Sigmoid colon (tissue), 7 donors: ENCODE measurements around the gene BAIAP3. TPM values are rescaled to one million over a fixed set of nuclear protein-coding genes. Genes with fewer than 3 reads are reported as not detected.

Source experiments
- DNase-seq: peaks from one replicate; pipeline ENCODE4 v3.0.0-alpha.2; 2019
- H3K27ac ChIP-seq, 4 donors: fragments of 200-600 bp; sonication (generic); one replicate each; pipeline ENCODE4 v1.5.1; 2016 to 2019; ENCODE audit warnings: mild to moderate bottlenecking in 1 of 4
- H3K27me3 ChIP-seq, 3 donors: fragments of 200-600 bp; sonication (generic); one replicate each; pipeline ENCODE4 v1.5.1; 2019; ENCODE audit warnings: mild to moderate bottlenecking in 1 of 3
- H3K36me3 ChIP-seq, 4 donors: fragments of 200-600 bp; sonication (generic); one replicate each; pipeline ENCODE4 v1.5.1; 2016 to 2019
- H3K4me1 ChIP-seq, 4 donors: fragments of 200-600 bp; sonication (generic); one replicate each; pipeline ENCODE4 v1.5.1; 2017 to 2019
- H3K4me3 ChIP-seq, 4 donors: fragments of 200-600 bp; sonication (generic); one replicate each; pipeline ENCODE4 v1.5.1; 2017 to 2019; ENCODE audit warnings: mild to moderate bottlenecking in 2 of 4, moderate library complexity in 1 of 4
- H3K9me3 ChIP-seq, 4 donors: fragments of 200-600 bp in 3 of 4; sonication (generic) in 3 of 4; one replicate each; pipeline versions ENCODE4 v1.5.1 to v1.6.1; 2013 to 2019
- EP300 ChIP-seq, 4 donors: sonication (generic); formaldehyde crosslinking; IDR thresholded peaks; one replicate each; pipeline ENCODE4 v1.6.1; 2017; ENCODE audit warnings: antibody characterized with exemption in 4 of 4
- POLR2A ChIP-seq, 2 donors: fragments of 450-650 bp; IDR thresholded peaks; one replicate each; pipeline ENCODE4 v1.6.1; 2016; ENCODE audit warnings: antibody characterized with exemption in 2 of 2, mild to moderate bottlenecking in 2 of 2, moderate library complexity in 2 of 2
- POLR2AphosphoS5 ChIP-seq, 4 donors: sonication (generic); formaldehyde crosslinking; IDR thresholded peaks; one replicate each; pipeline ENCODE4 v1.6.1; 2017; ENCODE audit warnings: antibody characterized with exemption in 4 of 4
- WGBS, 2 donors: extraction: QIAGEN DNeasy Blood & Tissue Kit; methylation state at CpG; one replicate each; pipeline ENCODE4 v1.1.7; 2013; 5-methylcytosine and 5-hydroxymethylcytosine counted together
- intact Hi-C: fragments of 100-400 bp; cut with DNase I; formaldehyde crosslinking; loops from one replicate; pipeline ENCODE4 v1.15.1; 2023
- polyA plus RNA-seq, 3 donors: library from polyadenylated mRNA; stranded (reverse); fragments of 200-250 nt; gene quantifications; one replicate each; pipeline ENCODE4 v1.2.3, GENCODE V29; 2013
- total RNA-seq, 4 donors: library from RNA; depleted of rRNA; stranded (reverse); fragments of >200 nt; gene quantifications; one replicate each; pipeline ENCODE4 v1.1.0, GENCODE V29; 2016
- TF ChIP-seq, protein P1 (sequence below), 4 experiments: fragments of 450-650 bp in 3 of 4; fragments of 200-600 bp in 1 of 4; IDR thresholded peaks; one replicate each; pipeline ENCODE4 v1.5.1; 2016 to 2019; ENCODE audit warnings: antibody characterized with exemption in 4 of 4, mild to moderate bottlenecking in 3 of 4, moderate library complexity in 2 of 4
- donor health status: healthy with polysubstance abuse.
- donor health status: Bipolar disorder and iron deficiency.
- donor health status: healthy.

The BAIAP3 gene
- total and polyA plus RNA-seq, 7 donors: 0.60 to 5.5 (median 1.7) TPM; not detected in 1

DNA sequence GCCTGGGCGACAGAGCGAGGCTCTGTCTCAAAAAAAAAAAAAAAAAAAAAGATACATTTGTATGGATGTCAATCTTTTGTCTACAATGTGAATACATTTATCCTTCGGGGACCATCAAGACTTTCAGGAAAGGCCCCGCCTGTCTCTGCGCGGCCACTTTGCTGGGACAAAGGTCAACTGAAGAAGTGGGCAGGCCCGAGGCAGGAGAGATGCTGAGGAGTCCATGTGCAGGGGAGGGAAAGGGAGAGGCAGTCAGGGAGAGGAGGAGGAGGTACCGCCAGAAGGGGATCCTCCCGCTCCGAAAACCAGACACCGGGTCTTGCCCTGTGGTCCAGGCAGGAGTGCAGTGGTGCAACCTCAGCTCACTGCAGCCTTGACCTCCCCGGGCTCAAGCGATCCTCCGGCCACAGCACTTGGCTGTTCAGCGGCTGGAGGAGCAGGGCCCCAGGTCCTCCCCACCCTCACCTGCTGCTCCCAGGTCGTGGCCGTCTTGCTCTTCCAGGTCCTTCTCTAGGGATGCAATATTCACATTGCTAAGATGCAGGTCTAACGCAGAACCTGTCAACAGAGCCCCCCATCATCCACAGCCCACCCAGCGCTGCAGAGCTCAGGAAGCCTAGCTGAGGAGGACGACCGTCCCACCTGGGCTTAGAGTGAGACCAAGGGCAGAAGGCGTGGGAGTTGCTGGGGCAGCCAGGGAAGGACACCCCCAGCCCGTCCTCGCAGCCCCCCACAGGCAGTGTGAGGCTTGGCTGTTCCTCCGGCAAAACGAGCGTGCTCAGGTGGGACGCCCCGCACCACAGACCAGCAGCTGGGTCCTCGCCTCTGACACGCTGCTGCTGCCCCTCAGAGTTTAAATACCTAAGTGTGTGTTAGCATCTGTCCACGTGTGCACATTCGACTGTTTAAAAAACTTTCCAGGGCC lies 37.9 kb downstream of the BAIAP3 start:
- Histone ChIP-seq H3K27me3 (no peaks in the 10 kb centered on the region), H3K27ac (no peak overlapping the region), H3K4me1 (no peaks in the 10 kb centered on the region), H3K36me3 (peaks cover 9 to 56% (median 12%) of the 10 kb centered on the region in 4 donors), H3K9me3 (no peaks in the 10 kb centered on the region), H3K4me3 (no peak overlapping the region)
- WGBS, 2 donors: 86 to 92% methylated on average over 33 of the region's 33 CpGs
- intact Hi-C loops: no loop called here
- DNase-seq: no peak
- no peak for TF ChIP-seq POLR2A (IDR thresholded peaks at IDR 0.05)
- no peak for TF ChIP-seq EP300 (IDR thresholded peaks at IDR 0.05)
- no peak for TF ChIP-seq POLR2AphosphoS5 (IDR thresholded peaks at IDR 0.05)
- TF ChIP-seq, protein P1, sequence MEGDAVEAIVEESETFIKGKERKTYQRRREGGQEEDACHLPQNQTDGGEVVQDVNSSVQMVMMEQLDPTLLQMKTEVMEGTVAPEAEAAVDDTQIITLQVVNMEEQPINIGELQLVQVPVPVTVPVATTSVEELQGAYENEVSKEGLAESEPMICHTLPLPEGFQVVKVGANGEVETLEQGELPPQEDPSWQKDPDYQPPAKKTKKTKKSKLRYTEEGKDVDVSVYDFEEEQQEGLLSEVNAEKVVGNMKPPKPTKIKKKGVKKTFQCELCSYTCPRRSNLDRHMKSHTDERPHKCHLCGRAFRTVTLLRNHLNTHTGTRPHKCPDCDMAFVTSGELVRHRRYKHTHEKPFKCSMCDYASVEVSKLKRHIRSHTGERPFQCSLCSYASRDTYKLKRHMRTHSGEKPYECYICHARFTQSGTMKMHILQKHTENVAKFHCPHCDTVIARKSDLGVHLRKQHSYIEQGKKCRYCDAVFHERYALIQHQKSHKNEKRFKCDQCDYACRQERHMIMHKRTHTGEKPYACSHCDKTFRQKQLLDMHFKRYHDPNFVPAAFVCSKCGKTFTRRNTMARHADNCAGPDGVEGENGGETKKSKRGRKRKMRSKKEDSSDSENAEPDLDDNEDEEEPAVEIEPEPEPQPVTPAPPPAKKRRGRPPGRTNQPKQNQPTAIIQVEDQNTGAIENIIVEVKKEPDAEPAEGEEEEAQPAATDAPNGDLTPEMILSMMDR (IDR thresholded peaks at IDR 0.05): no peak

DNA sequence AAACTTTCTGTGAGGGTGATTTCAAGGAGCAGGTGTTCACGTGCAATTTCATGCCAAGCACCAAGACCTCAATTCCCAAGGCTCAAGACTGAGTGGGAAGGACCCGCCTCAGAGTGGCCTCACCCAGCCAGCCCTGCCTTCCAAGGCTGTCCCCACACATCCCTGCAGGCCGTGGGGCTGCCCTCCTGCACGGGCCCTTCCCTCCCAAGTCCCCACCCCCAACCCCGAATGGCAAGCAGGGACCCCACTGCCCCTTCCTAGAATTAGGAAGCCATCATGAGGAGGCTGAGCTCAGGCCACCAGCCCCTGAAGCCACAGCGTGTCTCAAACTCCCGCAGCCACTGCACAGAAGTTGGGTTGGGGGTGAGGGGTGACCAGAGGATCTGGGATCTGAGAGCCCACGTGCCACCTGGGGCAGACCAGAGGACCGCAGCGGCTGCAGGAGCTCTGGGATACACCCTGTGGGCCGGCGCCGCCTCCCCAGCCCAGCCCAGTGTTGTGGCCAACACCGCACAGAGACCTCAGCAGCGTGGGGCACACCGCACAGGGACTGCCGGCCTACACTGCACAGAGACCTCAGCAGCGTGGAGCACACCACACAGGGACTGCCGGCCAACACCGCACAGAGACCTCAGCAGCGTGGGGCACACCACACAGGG lies 39.0 kb downstream of the BAIAP3 start:
- no peak overlapping the region for H3K4me3 ChIP-seq
- H3K27ac ChIP-seq: no peak overlapping the region
- H3K9me3 ChIP-seq: no peaks in the 10 kb centered on the region
- intact Hi-C loops: no loop called here
- no peak for DNase-seq
- H3K27me3 ChIP-seq: no peaks in the 10 kb centered on the region
- TF ChIP-seq POLR2AphosphoS5 (IDR thresholded peaks at IDR 0.05) (no peak), EP300 (IDR thresholded peaks at IDR 0.05) (no peak), POLR2A (IDR thresholded peaks at IDR 0.05) (no peak)
- TF ChIP-seq, protein P1 (IDR thresholded peaks at IDR 0.05): no peak
- no peaks in the 10 kb centered on the region for H3K4me1 ChIP-seq
- H3K36me3 ChIP-seq: peaks cover 6 to 46% (median 10%) of the 10 kb centered on the region in 4 donors
- 92 to 95% methylated on average over 18 of the region's 21 CpGs for WGBS, 2 donors

DNA sequence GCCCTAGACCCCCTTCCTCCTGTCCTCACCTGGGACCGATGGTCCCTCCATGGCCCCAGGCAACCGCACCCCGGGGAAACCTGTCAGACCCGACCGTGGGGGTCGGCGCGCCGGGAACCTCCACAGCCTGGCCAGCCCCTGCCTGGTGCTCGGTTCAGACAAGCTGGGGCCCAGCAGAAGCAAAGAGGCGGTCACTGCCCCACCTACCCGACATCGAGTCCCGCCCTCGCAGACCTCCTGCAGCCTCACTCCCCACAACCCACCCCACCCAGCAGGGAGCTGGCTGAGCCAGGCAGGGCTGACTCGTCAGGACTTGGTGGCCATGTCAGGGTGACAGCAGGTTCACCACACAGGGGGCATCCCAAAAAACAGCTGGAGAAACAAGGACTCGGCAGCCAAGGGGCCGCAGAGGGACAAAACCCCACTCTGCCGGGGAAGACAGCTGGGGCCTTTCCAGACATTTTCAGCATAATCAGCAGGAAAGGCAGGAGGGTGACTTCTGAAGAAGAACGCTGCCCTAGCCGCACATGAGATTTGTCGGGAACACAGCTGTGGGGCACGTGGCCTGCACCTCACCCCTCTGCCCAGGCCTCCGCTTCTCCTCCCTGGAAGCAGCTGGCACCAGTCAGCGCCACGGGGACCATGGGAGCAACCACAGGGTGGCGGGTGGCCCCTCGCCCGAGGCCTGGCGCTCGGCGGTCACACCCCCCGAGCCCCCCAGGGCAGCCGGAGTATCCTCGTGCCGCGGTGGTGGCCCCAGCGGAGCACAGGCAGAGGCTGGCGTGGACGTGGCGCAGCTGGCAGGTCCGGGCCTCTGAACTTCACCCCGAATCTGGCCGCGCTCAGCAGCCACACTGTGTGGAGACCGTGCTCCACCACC lies 41.2 kb downstream of the BAIAP3 start:
- H3K4me1 ChIP-seq: peaks cover 0 to 19% (median 16%) of the 10 kb centered on the region in 4 donors
- 95% methylated on average over 46 of the region's 46 CpGs for WGBS, 2 donors
- intact Hi-C loops: no loop called here
- H3K27me3 ChIP-seq: no peaks in the 10 kb centered on the region
- H3K4me3 ChIP-seq: no peak overlapping the region
- TF ChIP-seq, protein P1 (IDR thresholded peaks at IDR 0.05): no peak
- TF ChIP-seq EP300 (IDR thresholded peaks at IDR 0.05) (no peak), POLR2AphosphoS5 (IDR thresholded peaks at IDR 0.05) (no peak), POLR2A (IDR thresholded peaks at IDR 0.05) (no peak)
- H3K27ac ChIP-seq: no peak overlapping the region
- peaks cover 5 to 33% (median 6%) of the 10 kb centered on the region in 4 donors for H3K36me3 ChIP-seq
- DNase-seq: no peak
- no peaks in the 10 kb centered on the region for H3K9me3 ChIP-seq

DNA sequence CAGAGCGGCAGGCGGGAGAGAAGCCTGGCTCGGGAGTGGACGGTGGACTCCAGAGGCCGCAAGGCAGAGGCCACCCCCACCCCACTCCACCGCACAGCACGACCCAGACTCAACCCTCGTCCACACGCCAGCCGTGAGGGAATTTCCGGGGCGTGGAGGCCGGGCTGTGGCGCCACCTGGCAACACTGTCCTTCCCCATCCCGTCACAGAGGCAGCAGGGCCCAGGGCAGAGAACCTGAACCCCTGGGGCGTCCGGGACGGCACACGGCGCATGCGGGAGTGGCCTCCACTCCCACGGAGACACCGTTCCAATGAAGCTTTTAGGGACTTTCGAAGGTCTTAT lies 41.8 kb downstream of the BAIAP3 start:
- DNase-seq: no peak
- H3K9me3 ChIP-seq: no peaks in the 10 kb centered on the region
- WGBS, 2 donors: 87 to 92% methylated on average over 24 of the region's 24 CpGs
- peaks cover under 1 to 27% (median 6%) of the 10 kb centered on the region in 4 donors for H3K36me3 ChIP-seq
- no peak overlapping the region for H3K4me3 ChIP-seq
- no peaks in the 10 kb centered on the region for H3K27me3 ChIP-seq
- intact Hi-C loops: no loop called here
- no peak overlapping the region for H3K27ac ChIP-seq
- TF ChIP-seq POLR2AphosphoS5 (IDR thresholded peaks at IDR 0.05): no peak
- TF ChIP-seq, protein P1 (IDR thresholded peaks at IDR 0.05): no peak
- TF ChIP-seq POLR2A (IDR thresholded peaks at IDR 0.05): no peak
- no peak for TF ChIP-seq EP300 (IDR thresholded peaks at IDR 0.05)
- H3K4me1 ChIP-seq: peaks cover 0 to 24% (median 22%) of the 10 kb centered on the region in 4 donors
